SH-SY5Y (cell line): ENCODE measurements around the gene PRKCH.

ENCODE experiments used
- GATA2 ChIP-seq: IDR thresholded peaks from 2 replicates; pipeline ENCODE4 v1.6.1; 2011; ENCODE audit warnings: mild to moderate bottlenecking, low read depth, low read length
- GATA3 ChIP-seq: IDR thresholded peaks from 2 replicates; pipeline ENCODE4 v1.6.1; 2011; ENCODE audit warnings: low read depth, mild to moderate bottlenecking, low read length, moderate library complexity

The PRKCH gene

GRCh38 chr14:61419201-61419600 is 97.8 kb downstream of the PRKCH start:
- TF ChIP-seq GATA2 = no peak
- no peak for TF ChIP-seq GATA3

- TF ChIP-seq GATA2 = no peak
- TF ChIP-seq GATA3 = no peak
Measured at GRCh38 chr14:61420326-61420725, 98.9 kb downstream of the PRKCH start.

GRCh38 chr14:61421212-61421923 is 100.0 kb downstream of the PRKCH start:
- TF ChIP-seq GATA2 = no peak
- no peak for TF ChIP-seq GATA3

- no peak for TF ChIP-seq GATA2
- no peak for TF ChIP-seq GATA3
Measured at GRCh38 chr14:61426048-61426447, 104.7 kb downstream of the PRKCH start.

- TF ChIP-seq GATA3 (no peak), GATA2 (no peak)
Measured at GRCh38 chr14:61428261-61428660, 106.9 kb downstream of the PRKCH start.

- no peak for TF ChIP-seq GATA2
- TF ChIP-seq GATA3 = no peak
Measured at GRCh38 chr14:61429316-61429715, 107.9 kb downstream of the PRKCH start.

GRCh38 chr14:61430066-61430757 is 108.8 kb downstream of the PRKCH start:
- TF ChIP-seq GATA3 = no peak
- no peak for TF ChIP-seq GATA2

GRCh38 chr14:61433169-61433568 is 111.8 kb downstream of the PRKCH start:
- TF ChIP-seq GATA2 = no peak
- TF ChIP-seq GATA3 = no peak

- no peak for TF ChIP-seq GATA3
- no peak for TF ChIP-seq GATA2
Measured at GRCh38 chr14:61433828-61434227, 112.4 kb downstream of the PRKCH start.

- TF ChIP-seq GATA3 = no peak
- no peak for TF ChIP-seq GATA2
Measured at GRCh38 chr14:61434311-61434710, 112.9 kb downstream of the PRKCH start.

- TF ChIP-seq GATA3 (no peak), GATA2 (no peak)
Measured at GRCh38 chr14:61435563-61436337, 114.4 kb downstream of the PRKCH start.

GRCh38 chr14:61437381-61437780 is 116.0 kb downstream of the PRKCH start:
- no peak for TF ChIP-seq GATA3
- TF ChIP-seq GATA2 = no peak

- TF ChIP-seq GATA3 = no peak
- TF ChIP-seq GATA2 = no peak
Measured at GRCh38 chr14:61438036-61438435, 116.7 kb downstream of the PRKCH start.

- TF ChIP-seq GATA3 (no peak), GATA2 (no peak)
Measured at GRCh38 chr14:61438497-61438859, 117.1 kb downstream of the PRKCH start.

- TF ChIP-seq GATA3 (no peak), GATA2 (no peak)
Measured at GRCh38 chr14:61438860-61439765, 117.7 kb downstream of the PRKCH start.
